C1 segment of cervical spinal cord (tissue), 14 donors: Measurements from ENCODE around the gene LAMB1.
A peak's percentile ranks its signal among the peaks of the same experiment; 100 is the strongest.

Experiments
- DNase-seq, 14 donors: peaks; one replicate each; lab custom pipeline; 2025; lab: John Stamatoyannopoulos, UW

LAMB1 gene

DNA sequence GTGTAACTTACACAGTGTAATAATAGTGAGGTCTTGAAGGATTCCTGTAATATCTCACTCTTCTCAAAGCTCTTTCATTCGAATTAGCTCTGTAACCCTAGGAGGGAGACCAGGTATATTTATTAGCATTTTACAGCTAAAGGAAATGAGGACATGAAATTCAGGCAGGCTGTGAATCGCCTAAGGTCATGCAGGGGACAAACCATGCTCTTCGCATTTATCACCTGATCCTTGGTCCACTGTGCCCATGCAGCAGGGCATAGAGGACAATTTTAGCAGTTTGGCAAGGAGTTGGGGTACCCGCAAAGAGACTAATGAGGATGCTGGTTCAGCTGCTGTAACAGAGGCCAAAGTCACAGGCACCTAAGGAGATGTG lies 14.8 kb upstream of the LAMB1 start:
- no peak for DNase-seq

- DNase-seq = peak in 1 of 14 donors; percentile 10
These were observed 14.1 kb upstream of the LAMB1 start for GRCh38 chr7:108016841-108017775.

- DNase-seq = no peak
These were observed 12.8 kb upstream of the LAMB1 start for GRCh38 chr7:108015740-108016139.

GRCh38 chr7:108014747-108015682 lies 12.1 kb upstream of the LAMB1 start:
- no peak for DNase-seq

DNA sequence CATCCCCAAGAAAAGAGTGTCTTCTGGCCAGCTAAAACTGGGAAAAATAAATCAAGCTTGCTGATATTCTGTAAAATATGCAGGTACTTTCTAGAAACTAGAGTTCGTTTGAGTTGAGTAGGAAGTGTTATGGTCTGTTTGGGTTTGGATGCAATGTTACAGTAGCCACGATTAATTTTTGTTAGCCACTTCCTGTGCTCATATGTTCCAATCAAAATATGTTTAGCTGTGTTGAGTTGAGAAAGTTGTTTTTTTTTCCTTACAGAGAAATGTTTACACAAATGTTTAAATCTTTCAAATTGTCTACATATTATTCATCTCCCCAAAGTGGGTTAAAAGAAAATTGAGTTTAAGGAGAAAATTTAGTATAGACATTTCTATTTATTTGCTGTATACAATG lies 11.3 kb upstream of the LAMB1 start:
- no peak for DNase-seq

DNA sequence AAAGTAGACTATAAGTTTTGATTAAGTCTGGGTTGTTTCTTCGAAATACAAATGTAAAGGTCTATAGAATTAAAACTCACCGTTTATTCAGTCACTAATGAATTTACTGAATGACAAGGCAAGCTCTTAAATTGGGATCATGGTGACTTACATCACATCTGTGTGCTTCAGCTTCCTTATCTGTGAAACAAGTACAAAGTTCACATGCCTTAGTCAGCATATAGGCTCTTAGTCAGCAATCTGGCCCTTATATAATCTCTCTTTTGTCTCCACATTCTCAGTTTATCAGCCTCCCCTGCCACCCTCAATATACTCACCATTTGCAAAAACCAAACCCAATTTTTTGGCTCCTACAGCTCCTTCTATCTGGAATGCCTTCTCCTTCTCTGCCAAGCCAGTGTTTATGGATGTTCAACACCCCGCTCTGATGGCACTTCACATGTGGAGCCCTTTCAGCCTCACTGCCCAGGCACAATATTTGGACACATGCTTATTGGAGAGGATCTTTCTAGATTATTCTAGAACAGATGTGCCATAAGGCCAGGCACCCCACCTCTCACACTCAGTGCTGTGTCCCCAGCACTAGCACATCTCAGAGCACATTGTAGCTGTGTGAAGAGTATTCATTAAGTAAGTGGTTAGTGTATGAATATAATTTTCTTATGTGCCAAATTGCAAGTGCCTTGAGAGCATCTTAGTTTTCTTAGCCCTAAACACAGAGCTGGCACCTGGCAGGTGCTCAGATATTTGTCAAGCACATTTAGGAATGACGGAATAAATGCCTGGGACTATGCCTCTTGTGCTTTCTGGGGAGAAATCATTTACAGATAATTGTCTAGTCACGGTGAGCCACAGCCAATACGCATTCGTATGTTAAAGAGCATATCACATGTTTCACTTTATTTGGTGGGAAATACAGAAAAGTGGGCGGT lies 9.8 kb upstream of the LAMB1 start:
- DNase-seq = no peak

DNA sequence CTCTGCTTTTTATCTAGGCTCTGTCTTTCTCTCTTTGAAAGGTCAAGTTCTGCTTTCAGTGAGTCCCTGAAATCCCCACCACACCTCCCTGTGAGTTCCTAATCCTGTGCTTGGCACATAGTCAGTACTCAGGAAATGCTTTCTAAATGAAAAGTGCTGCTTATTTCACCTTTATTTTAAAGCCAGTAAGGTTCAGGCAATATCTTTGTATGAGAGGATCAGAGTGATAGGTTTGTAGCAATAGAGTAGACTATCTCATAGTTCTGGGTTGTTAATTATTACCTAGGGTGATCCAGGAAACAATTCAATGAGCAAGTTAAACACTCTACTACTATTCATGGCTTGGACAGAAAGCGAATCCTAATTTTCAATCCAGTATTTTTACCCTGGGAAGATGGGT lies 7.4 kb upstream of the LAMB1 start:
- DNase-seq = peak in 1 of 14 donors; percentile 7

DNA sequence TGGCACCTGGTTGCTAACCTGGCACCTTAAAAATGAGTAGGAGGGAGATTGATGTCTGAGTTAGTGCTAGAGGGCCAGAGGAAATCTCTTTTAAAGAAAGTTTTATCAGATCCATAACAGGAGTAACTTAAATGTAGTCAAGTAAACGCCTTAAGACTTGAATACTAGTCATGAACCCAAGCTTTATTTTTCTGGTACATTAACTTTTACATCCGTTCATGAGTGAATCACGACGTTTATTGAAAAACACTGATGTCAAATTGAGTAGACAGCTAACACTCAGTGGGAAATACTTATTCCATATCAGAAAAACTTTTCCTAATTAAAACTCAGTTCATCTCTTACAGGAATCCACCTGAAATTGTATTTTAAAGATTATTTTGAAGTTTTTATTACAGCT lies 6.9 kb upstream of the LAMB1 start:
- DNase-seq = no peak

GRCh38 chr7:108008827-108009226 lies 5.9 kb upstream of the LAMB1 start:
- DNase-seq = no peak

DNA sequence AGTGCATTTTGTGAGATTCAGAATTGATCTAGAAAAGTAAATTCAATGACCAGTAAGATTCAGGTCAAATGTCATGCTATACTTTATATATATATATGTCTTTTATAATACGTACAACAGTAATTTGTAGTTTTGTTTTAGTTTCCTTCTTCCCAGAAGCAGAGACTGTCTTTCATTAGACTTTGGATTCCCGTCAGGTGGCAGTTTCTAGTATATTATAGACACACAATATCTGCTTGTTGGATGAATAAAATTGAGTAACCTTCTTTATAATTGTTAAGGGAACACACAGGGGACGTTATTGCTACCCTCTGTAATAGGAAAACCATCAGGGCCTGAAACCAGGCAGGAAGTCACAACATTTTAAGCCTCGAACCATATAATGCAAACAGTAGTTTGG lies 5.3 kb upstream of the LAMB1 start:
- no peak for DNase-seq

- DNase-seq = no peak
These were observed 4.8 kb upstream of the LAMB1 start for GRCh38 chr7:108007762-108008161.

- no peak for DNase-seq
These were observed 4.3 kb upstream of the LAMB1 start for GRCh38 chr7:108007261-108007660.

DNA sequence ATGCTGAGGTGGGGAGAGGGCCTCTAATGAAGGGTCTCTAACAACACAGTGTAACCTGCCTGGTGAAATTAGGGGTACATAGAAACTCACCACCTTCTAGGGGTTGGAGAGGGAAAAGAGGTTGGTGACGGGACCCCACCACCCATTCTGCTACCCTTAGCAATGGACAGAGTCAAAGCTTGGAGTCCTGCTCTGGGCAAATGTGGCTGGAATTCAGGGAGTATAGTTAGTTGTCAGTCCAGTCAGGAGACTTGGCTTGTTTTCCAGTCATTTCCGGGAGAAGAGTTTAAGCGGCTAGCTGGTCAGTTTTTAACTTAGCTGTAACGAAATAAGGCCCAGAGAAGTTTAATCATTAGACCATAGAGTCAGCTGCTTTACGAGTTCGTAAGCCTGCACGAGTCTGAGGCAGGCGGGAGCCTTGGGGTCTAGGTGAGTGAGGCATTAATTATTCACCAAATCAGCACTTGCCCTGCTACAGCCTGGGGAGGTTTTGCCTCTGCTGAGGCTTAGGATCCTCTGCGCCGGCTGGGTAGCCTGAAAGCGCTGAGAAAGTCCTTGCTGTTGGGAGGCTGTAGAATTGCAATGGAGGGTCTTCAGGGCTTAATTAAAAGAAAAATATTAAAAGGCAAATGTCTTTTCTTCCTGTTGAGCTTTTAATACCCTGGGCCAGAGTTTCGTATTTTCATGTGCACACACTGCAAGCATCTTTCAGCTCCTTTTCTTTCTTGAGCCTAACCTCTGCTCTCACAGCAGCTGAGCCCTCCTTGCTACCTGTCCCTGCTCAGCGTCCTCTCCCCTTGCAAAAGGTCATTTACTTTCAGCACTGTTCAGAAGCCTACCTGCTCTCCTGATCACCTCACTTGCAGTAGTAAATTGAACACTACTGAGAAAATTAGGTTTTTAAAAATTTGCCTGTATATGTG lies 1.5 kb upstream of the LAMB1 start:
- no peak for DNase-seq

DNA sequence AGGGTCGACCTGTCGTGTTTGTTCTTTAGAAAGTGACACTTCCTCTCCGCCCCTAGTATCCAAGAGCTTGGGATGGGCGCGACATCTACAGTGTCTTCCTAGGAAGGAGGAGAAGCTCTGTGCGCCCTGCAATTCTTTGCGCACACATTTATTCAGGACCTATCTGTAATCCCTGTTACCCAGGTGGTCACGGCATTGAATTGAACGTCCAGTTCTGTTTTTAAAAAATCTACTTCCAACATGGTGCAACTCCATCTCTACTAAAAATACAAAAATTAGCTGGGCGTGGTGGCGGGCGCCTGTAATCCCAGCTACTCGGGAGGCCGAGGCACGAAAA lies 606 bp upstream of the LAMB1 start:
- DNase-seq = no peak

DNA sequence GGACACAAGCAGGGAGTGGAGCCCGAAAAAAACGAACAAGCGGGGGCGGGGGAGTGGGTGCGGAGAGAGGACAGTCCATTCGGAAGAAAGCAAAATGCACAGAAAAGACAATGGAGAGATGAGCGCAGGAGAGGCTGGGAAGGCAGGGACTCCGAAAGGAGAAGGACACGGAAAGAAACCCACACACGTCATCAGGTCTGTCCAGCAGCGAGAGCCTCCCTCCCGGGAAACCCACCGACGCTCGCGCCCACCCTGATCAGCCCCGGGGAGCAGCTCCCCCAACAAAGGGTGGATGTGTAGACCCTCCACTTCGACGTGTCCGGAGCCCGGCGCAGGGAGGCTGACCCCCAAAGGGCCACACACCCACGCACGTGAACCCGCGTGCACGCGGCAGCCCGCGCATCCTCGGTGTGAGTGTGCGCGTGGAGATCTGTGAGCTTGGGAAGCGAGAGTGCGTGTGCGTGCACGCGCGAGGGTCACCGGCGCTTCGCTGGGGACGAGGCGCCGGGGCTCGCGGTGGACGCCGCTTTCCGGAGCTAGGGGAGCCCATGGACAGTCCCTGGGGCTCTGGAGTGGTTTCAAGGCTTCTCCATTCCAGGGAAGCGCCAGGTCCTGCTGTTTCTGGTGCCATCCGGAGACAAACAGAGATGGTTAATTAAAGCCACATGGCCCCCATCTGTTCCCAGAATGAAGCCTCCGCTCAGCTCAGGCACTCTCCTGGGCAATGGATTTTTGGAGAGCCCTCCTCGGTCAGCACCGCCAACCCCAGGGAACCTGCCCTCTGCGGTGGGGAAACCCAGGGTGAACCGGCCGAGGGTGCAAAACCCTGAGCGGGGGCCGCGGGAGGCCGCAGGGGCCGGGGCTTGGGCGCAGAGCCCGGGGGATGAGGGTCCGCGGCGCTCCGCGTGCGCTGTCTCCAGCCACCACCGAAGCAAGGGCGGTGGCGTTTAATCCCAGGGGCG lies 916 bp downstream of the LAMB1 start:
- DNase-seq = peak in 2 of 14 donors; percentile 50 to 84

DNA sequence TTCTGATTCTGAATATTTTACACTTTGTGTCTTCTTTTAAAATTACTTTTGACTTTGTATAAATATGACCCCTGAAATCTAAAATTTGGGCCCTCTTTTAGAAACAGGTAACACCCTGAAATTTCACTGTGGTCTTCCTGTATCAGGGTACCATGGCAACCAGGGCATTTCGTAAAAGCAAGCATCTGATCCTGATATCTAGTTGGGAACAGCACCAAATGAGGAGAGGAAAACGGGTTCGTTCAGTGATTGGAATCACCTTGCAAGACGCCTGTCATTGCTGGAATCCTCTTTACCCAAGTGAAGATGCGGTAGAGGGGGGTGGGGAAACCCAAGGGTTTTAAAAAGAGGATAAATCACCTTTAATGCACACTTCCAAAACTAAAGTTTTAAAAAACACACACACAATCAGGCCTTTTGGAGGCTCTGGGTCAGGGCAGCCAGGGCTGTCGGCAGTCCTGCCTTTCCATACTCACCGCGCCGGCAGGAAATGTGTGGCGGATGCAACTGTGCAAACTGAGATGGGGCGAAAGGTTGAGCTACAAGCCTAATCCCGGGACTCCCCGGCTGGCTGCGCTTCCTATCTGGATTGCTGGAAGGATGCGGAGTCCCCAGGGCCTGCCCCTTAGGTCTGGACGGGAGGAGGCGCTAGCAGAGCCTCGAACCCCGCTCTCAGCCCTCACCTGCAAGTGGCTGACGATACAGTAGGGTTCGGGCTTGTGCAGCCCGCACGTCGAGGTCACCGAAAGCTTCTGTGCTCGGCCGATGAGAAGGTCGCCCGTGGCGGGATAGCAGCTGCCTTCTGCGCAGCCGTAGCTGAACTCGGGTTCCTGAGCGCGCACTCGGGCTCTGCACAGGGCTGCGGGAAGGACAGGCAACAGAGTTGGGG lies 1.8 kb downstream of the LAMB1 start:
- DNase-seq = peak in 2 of 14 donors; percentile 50 to 77

GRCh38 chr7:107999779-108000560 lies 3.0 kb downstream of the LAMB1 start:
- DNase-seq = no peak
